MM.1S (cell line): ENCODE results near the gene ATP5F1D.

Experiments
- DNase-seq: peaks from one replicate; pipeline ENCODE4 v3.0.0-alpha.2; 2015
- H2AFZ ChIP-seq: fragments of 300-600 bp; sonication (generic); 2 replicates; pipeline ENCODE4 v1.6.0; 2016; ENCODE audit warnings: antibody characterized with exemption, low read length
- H3F3A ChIP-seq: fragments of 300-600 bp; sonication (generic); 2 replicates; pipeline ENCODE4 v1.6.1; 2016; ENCODE audit warnings: mild to moderate bottlenecking, antibody characterized with exemption, low read length, moderate library complexity, mixed read lengths; ENCODE audit not compliant: insufficient read depth
- H3K27ac ChIP-seq: fragments of 300-600 bp; sonication (generic); 2 replicates; pipeline ENCODE4 v1.5.1; 2016; ENCODE audit warnings: mild to moderate bottlenecking, low read length
- H3K27me3 ChIP-seq: fragments of 300-600 bp; sonication (generic); replicated peaks from 2 replicates; pipeline ENCODE4 v1.6.0; 2016; ENCODE audit warnings: low read length; ENCODE audit not compliant: insufficient read depth
- H3K36me3 ChIP-seq: fragments of 300-600 bp; sonication (generic); replicated peaks from 2 replicates; pipeline ENCODE4 v1.6.1; 2016; ENCODE audit warnings: mild to moderate bottlenecking, low read length, mixed read lengths; ENCODE audit not compliant: insufficient read depth
- H3K4me1 ChIP-seq: fragments of 300-600 bp; sonication (generic); 2 replicates; pipeline ENCODE4 v1.6.1; 2016; ENCODE audit warnings: low read length, mixed read lengths
- H3K4me2 ChIP-seq: fragments of 300-600 bp; sonication (generic); 2 replicates; pipeline ENCODE4 v1.6.0; 2016; ENCODE audit warnings: low read depth, low read length
- H3K4me3 ChIP-seq: fragments of 300-600 bp; sonication (generic); 2 replicates; pipeline ENCODE4 v1.5.1; 2016; ENCODE audit warnings: low read length, mixed read lengths
- H3K79me2 ChIP-seq: fragments of 300-600 bp; sonication (generic); 2 replicates; pipeline ENCODE4 v1.6.1; 2016; ENCODE audit warnings: mixed run types, low read length, mixed read lengths
- H3K9ac ChIP-seq: fragments of 300-600 bp; sonication (generic); 2 replicates; pipeline ENCODE4 v1.6.1; 2016; ENCODE audit warnings: low read length, mixed read lengths
- H3K9me2 ChIP-seq: fragments of 300-600 bp; sonication (generic); replicated peaks from 2 replicates; pipeline ENCODE4 v1.6.1; 2016; ENCODE audit warnings: mild to moderate bottlenecking, low read length, mixed read lengths; ENCODE audit not compliant: insufficient read depth
- H3K9me3 ChIP-seq: fragments of 300-600 bp; sonication (generic); replicated peaks from 2 replicates; pipeline ENCODE4 v1.6.1; 2016; ENCODE audit warnings: mild to moderate bottlenecking, low read length, mixed read lengths; ENCODE audit not compliant: insufficient read depth
- H4K20me1 ChIP-seq: fragments of 300-600 bp; sonication (generic); 2 replicates; pipeline ENCODE4 v1.6.1; 2016; ENCODE audit warnings: mild to moderate bottlenecking, low read length, moderate library complexity, mixed read lengths; ENCODE audit not compliant: insufficient read depth
- EZH2 ChIP-seq: fragments of 300-600 bp; sonication (generic); optimal IDR thresholded peaks from 2 replicates; pipeline ENCODE3; 2017; ENCODE audit warnings: low read depth, mild to moderate bottlenecking, antibody characterized with exemption, low read length, mixed read lengths
- EZH2phosphoT487 ChIP-seq: fragments of 300-600 bp; sonication (generic); IDR thresholded peaks from 2 replicates; pipeline ENCODE4 v1.6.1; 2018; ENCODE audit warnings: antibody characterized with exemption, low read length
- TF ChIP-seq, protein P1 (sequence below): fragments of 300-600 bp; sonication (generic); IDR thresholded peaks from 2 replicates; pipeline ENCODE4 v1.5.1; 2016; ENCODE audit warnings: antibody characterized with exemption, low read length, mixed read lengths

ATP5F1D gene

DNA sequence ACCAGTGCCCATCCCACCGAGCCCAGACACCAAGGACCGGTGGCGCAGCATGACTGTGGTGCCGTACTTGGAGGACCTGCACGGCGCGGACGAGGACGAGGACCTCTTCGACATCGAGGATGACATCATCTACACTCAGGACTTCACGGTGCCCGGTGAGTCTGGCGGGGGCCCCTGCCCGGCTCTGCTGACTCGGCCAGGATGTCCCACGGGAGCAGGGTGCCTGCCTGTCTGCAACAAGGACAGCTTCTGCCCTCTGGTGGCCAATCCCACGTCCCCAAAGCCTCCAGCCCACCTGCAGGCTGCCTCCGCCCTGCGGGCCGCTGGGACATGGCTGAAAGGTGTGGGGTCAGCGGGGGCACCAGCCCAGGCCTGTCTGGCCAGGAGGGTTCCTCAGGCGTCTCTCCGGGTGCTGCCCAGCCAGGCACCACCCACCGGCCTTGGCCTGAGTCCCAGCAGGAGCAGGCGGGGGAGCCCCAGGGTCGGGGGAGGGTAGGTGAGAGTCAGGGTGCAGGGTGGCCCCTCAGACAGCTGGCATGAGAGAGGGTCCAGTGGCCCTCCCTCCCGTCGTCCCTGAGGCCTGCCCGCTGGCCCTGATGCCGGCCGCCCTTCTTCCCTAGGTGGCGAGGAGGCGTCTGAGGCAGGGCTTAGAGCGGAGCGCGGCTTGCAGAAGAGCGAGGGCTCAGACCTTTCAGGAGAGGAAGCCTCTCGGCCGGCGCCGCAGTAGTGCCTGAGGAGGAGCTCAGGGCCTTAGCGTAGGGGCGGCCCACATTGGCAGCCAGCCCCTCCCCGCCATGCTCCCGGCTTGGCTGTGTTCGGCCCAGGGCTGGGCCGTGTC lies 18.3 kb upstream of the ATP5F1D start:
- no peak overlapping the region for H3K4me3 ChIP-seq
- H3K9ac ChIP-seq, result no peak overlapping the region
- peaks cover 7% of the 10 kb centered on the region; the same call in 1 of the 2 replicates for H3K79me2 ChIP-seq
- no peak for TF ChIP-seq EZH2phosphoT487
- TF ChIP-seq, protein P1, sequence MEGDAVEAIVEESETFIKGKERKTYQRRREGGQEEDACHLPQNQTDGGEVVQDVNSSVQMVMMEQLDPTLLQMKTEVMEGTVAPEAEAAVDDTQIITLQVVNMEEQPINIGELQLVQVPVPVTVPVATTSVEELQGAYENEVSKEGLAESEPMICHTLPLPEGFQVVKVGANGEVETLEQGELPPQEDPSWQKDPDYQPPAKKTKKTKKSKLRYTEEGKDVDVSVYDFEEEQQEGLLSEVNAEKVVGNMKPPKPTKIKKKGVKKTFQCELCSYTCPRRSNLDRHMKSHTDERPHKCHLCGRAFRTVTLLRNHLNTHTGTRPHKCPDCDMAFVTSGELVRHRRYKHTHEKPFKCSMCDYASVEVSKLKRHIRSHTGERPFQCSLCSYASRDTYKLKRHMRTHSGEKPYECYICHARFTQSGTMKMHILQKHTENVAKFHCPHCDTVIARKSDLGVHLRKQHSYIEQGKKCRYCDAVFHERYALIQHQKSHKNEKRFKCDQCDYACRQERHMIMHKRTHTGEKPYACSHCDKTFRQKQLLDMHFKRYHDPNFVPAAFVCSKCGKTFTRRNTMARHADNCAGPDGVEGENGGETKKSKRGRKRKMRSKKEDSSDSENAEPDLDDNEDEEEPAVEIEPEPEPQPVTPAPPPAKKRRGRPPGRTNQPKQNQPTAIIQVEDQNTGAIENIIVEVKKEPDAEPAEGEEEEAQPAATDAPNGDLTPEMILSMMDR, result peak; percentile 43
- no peaks in the 10 kb centered on the region for H3K4me1 ChIP-seq
- no peaks in the 10 kb centered on the region for H3F3A ChIP-seq
- H3K36me3 ChIP-seq, result no peaks in the 10 kb centered on the region
- DNase-seq, result no peak
- no peak overlapping the region for H2AFZ ChIP-seq
- H4K20me1 ChIP-seq, result no peaks in the 10 kb centered on the region
- no peaks in the 10 kb centered on the region for H3K9me3 ChIP-seq
- no peaks in the 10 kb centered on the region for H3K9me2 ChIP-seq
- no peaks in the 10 kb centered on the region for H3K27me3 ChIP-seq
- no peak overlapping the region for H3K27ac ChIP-seq
- H3K4me2 ChIP-seq, result no peak overlapping the region

DNA sequence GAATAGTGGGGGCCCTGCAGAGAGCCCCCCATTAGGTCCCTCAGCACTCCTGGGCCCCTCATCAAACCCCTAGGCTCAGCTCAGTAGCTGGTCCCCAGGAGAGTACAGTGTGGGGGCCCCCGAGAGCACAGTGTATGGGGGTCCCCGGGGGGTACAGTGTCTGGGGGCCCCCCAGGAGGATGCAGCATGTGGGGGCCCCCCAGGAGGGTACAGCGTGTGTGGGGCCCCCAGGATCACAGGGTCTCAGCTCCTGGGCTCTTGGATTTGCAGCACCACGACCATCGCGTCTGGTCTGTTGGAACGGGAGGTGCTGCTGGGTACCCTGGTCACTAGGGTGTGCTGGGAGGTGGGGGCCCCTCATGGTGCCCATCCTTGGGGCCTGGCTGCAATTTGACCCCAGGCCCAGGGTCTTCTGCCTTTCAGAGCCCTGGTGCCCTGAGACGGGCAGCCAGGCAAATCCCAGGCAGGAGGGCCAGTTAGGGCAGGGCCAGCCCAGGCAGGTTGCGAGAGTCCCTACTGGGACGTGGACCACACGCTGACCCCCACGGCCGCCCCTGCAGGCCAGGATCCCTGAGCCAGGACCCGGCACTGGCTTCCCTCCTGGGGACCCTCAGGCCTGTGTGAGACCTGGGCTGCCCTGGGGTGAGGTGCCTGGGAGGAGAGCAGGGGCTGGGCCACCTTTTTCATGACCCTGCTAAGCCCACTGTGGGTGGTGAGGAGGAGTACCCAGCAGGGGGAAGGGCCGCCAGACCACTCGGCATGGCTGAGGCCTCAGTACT lies 17.3 kb upstream of the ATP5F1D start:
- no peaks in the 10 kb centered on the region for H3K79me2 ChIP-seq
- TF ChIP-seq, protein P1, result no peak
- TF ChIP-seq EZH2phosphoT487 (no peak), EZH2 (no peak)
- no peaks in the 10 kb centered on the region for H3K9me2 ChIP-seq
- no peak overlapping the region for H3K27ac ChIP-seq
- no peaks in the 10 kb centered on the region for H3F3A ChIP-seq
- H3K9me3 ChIP-seq, result no peaks in the 10 kb centered on the region
- no peak overlapping the region for H3K9ac ChIP-seq
- H3K4me2 ChIP-seq, result no peak overlapping the region
- H3K4me3 ChIP-seq, result no peak overlapping the region
- no peaks in the 10 kb centered on the region for H3K4me1 ChIP-seq
- H4K20me1 ChIP-seq, result no peaks in the 10 kb centered on the region
- no peak overlapping the region for H2AFZ ChIP-seq
- H3K27me3 ChIP-seq, result no peaks in the 10 kb centered on the region
- DNase-seq, result no peak
- H3K36me3 ChIP-seq, result no peaks in the 10 kb centered on the region

DNA sequence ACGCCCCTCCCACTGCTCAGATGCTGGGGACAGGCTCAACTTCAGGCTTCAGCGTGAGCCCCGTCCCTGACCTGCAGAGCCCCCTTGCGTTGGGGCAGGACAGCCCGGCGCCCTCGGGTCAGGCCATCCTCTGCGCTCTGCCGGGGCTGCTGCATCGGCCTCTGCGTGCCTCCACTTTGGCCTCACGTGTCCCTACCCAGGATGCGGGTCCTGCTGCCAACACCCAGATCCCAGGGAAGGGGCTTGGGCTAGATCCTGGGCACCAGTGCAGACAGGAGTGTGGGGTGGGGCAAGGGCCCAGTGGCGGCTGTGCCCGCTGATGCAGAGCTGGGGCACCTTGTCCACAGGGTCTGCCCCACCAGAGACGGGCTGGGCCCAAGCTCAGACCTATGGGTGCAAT lies 16.7 kb upstream of the ATP5F1D start:
- no peaks in the 10 kb centered on the region for H3K79me2 ChIP-seq
- no peak for DNase-seq
- H3K9me2 ChIP-seq, result no peaks in the 10 kb centered on the region
- no peaks in the 10 kb centered on the region for H3K27me3 ChIP-seq
- no peak overlapping the region for H3K9ac ChIP-seq
- TF ChIP-seq, protein P1, result no peak
- TF ChIP-seq EZH2phosphoT487, result no peak
- no peak for TF ChIP-seq EZH2
- no peaks in the 10 kb centered on the region for H3F3A ChIP-seq
- no peaks in the 10 kb centered on the region for H4K20me1 ChIP-seq
- no peak overlapping the region for H3K4me2 ChIP-seq
- H2AFZ ChIP-seq, result no peak overlapping the region
- H3K36me3 ChIP-seq, result no peaks in the 10 kb centered on the region
- no peaks in the 10 kb centered on the region for H3K9me3 ChIP-seq
- H3K4me1 ChIP-seq, result no peaks in the 10 kb centered on the region
- no peak overlapping the region for H3K4me3 ChIP-seq
- no peak overlapping the region for H3K27ac ChIP-seq
